H1 (cell line): ENCODE data around the gene PPIP5K1. TPM values are rescaled to one million over a fixed set of nuclear protein-coding genes. Genes with fewer than 3 reads are reported as not detected.

Source experiments
- ASH2L ChIP-seq: fragments of 200-600, 300-600 bp; sonication (generic); IDR thresholded peaks from one replicate; pipeline ENCODE4 v1.7.1; 2017; ENCODE audit warnings: low read length
- BCL11A ChIP-seq, 2 experiments: IDR thresholded peaks; one replicate each; pipeline ENCODE4 v1.6.1; 2011; ENCODE audit warnings: low read depth in 2 of 2, low read length in 2 of 2, mild to moderate bottlenecking in 2 of 2
- CHD7 ChIP-seq: fragments of 300-600 bp; sonication (generic); IDR thresholded peaks from 2 replicates; pipeline ENCODE4 v1.7.1; 2012; ENCODE audit warnings: low read length, moderate library complexity, mild to moderate bottlenecking, inconsistent platforms; ENCODE audit not compliant: insufficient replicate concordance
- FOSL1 ChIP-seq: IDR thresholded peaks from 2 replicates; pipeline ENCODE4 v1.6.1; 2011; ENCODE audit warnings: mild to moderate bottlenecking, low read depth, low read length, moderate library complexity; ENCODE audit not compliant: insufficient read depth
- GABPA ChIP-seq: IDR thresholded peaks from 2 replicates; pipeline ENCODE4 v1.6.1; 2011; ENCODE audit warnings: mild to moderate bottlenecking, low read length, moderate library complexity, borderline replicate concordance; ENCODE audit not compliant: insufficient read depth
- PHF8 ChIP-seq: fragments of 200-600 bp; sonication (generic); conservative IDR thresholded peaks from 2 replicates; pipeline ENCODE4 v1.7.1; 2012; ENCODE audit warnings: low read depth, mild to moderate bottlenecking, inconsistent platforms, low read length, moderate library complexity
- polyA plus RNA-seq, 7 experiments: library from polyadenylated mRNA; depleted of rRNA in 3 of 7; stranded (reverse) in 5 of 7; unstranded in 2 of 7; fragments of >200 nt in 5 of 7; fragments of 200-250 nt in 2 of 7; gene quantifications; 1 replicate in 5 of 7; 2 replicates in 1 of 7; 4 replicates in 1 of 7; pipeline versions ENCODE4 v1.2.1 to v1.2.3, GENCODE V29; 2011 to 2013; ENCODE audit warnings: missing spikeins in 2 of 7, mixed read lengths in 2 of 7
- total RNA-seq: library from RNA; stranded (reverse); fragmentation: NEBNext Ultra II Directional; extraction: Animal tissue kit (Norgen Biotek cat#: 25700); gene quantifications from 2 replicates; pipeline ENCODE4 v1.2.1, GENCODE V29; 2021

PPIP5K1 gene
- total and polyA plus RNA-seq, 2 of the 8 experiments (the other 6 are each of a cell fraction or from before 2014, with no cell fraction given) = 18.8 to 22.7 TPM

DNA sequence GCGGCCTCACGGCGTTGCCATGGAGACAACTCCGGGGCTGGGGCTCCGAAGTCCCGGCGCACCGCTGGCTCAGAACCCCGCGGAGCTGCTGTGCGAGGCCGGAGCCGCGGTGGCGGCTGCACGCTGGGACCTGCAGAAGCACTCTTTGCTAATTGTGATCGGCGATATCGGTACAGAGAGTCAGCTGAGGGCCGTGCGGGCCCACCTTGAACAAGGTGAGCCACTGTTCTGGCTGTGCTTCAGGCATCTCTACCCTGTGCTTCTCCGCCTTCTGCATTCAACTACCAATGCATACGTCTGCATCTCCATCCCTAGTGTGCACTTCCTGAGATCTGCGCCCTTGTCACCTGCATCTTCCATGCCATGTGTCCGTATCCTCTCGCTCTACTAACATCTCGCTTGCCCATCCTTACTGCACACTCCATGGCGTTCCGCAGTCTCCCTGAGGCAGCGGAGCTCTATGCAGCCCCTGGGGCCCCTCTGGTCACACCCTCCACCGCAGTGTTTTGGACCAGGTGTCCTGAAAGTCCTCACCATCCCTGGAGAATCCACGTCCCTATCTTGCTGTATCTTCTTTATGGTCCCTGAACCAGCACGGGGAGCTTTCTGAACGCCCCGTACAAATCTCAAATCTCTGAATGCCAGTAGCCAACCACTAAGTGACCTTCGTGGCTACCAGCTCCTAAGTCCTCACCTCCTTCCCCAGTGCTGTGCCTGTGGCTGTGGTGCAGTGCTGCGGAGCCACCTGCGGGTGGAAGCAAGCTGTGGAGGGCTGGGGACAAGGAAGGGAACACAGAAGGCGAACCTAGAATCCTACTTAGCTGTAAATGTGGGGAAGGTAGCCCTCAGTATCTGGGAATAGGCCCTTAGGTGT is 78.8 kb downstream of the PPIP5K1 start (continued):
- TF ChIP-seq CHD7 (no peak), FOSL1 (no peak), PHF8 (no peak), GABPA (no peak), BCL11A (IDR thresholded peaks at IDR 0.05; ENCODE audit: low read depth in 2 of 2, low read length in 2 of 2) (no peak), ASH2L (peak; percentile 61)
